Measurements from ENCODE around the gene SYT13. TPM values are rescaled to one million over a fixed set of nuclear protein-coding genes. Genes with fewer than 3 reads are reported as not detected.
A peak's percentile ranks its signal among the peaks of the same experiment; 100 is the strongest.

SYT13 gene
- total and polyA plus RNA-seq, 10 of the 15 experiments (the other 5 are each of a cell fraction or from before 2014, with no cell fraction given) = not detected

GRCh38 chr11:45253640-45254039, 32.5 kb downstream of the SYT13 start:
- 34% methylated on average over 9 of the region's 9 CpGs for WGBS (ENCODE audit: insufficient coverage, insufficient replicate concordance, low lambda C conversion rate, missing lambda C conversion rate)
- in situ Hi-C loops (cut with MboI) (no loop called here), intact Hi-C loops (cut with micrococcal nuclease; ENCODE audit: unreplicated experiment) (loop anchor here (2.0 kb wide), 1 partner anchor 39 kb away; no protein-coding TSS in a partner anchor)
- peak; percentile 64 for TF ChIP-seq NFYB (IDR thresholded peaks at IDR 0.05; ENCODE audit: insufficient read depth, low read depth, low read length)
- no peak for TF ChIP-seq SMARCA5 (IDR thresholded peaks at IDR 0.05)
- TF ChIP-seq SUZ12 (IDR thresholded peaks at IDR 0.05; ENCODE audit: unreplicated experiment) = no peak
- TF ChIP-seq RFX5 (IDR thresholded peaks at IDR 0.05; ENCODE audit: low read depth, low read length) = no peak
- TF ChIP-seq SKIL (IDR thresholded peaks at IDR 0.05; ENCODE audit: low read depth, poor library complexity, severe bottlenecking) = no peak
- FAIRE-seq = no peak
- Histone ChIP-seq H3K4me3 (no peak overlapping the region), H2AFZ (ENCODE audit: control insufficient read depth, low read depth, low read length) (no peak overlapping the region), H3K79me2 (ENCODE audit: control insufficient read depth, insufficient read depth, low read length) (no peaks in the 10 kb centered on the region), H3K36me3 (ENCODE audit: control insufficient read depth in 2 of 2, insufficient read depth in 2 of 2, low read length in 1 of 2) (no peaks in the 10 kb centered on the region), H3K9ac (ENCODE audit: control insufficient read depth, insufficient read depth, low read length) (no peak overlapping the region), H3K4me2 (ENCODE audit: control insufficient read depth, insufficient read depth) (no peak overlapping the region), H4K20me1 (ENCODE audit: control insufficient read depth, insufficient read depth) (no peaks in the 10 kb centered on the region), H3K4me1 (ENCODE audit: control insufficient read depth, insufficient read depth, low read length) (no peaks in the 10 kb centered on the region), H3K9me3 (replicated peaks; ENCODE audit: control insufficient read depth, insufficient read depth, low read length) (no peaks in the 10 kb centered on the region), H3K27me3 (replicated peaks in 1 of 2; ENCODE audit: control insufficient read depth in 2 of 2, insufficient read depth in 2 of 2, low read length in 1 of 2) (no peaks in the 10 kb centered on the region; a peak in 3 of 4 replicates), H3K27ac (ENCODE audit: control insufficient read depth, insufficient read depth) (no peak overlapping the region)
- CTCF ChIA-PET = interaction anchor here (1.1 to 1.6 kb wide), 2 partner anchors 34 to 79 kb away, joined by 4 to 5 read pairs; no protein-coding TSS in a partner anchor
- no TSS peak for BruUV-seq (replicated peaks)
- POLR2A ChIA-PET = no interaction called here
- no peak for DNase-seq (ENCODE audit: low read depth, low spot score)
- RAD21 ChIA-PET (ENCODE audit: unreplicated experiment) = no interaction called here
- SMC1A ChIA-PET (ENCODE audit: uncharacterized antibody, unreplicated experiment) = no interaction called here
- ATAC-seq = no peak

- H3K9ac ChIP-seq (ENCODE audit: control insufficient read depth, insufficient read depth, low read length) = no peak overlapping the region
- DNase-seq (ENCODE audit: low read depth, low spot score) = no peak
- intact Hi-C loops (cut with micrococcal nuclease; ENCODE audit: unreplicated experiment) = loop anchor here (1.0 to 2.0 kb wide), 2 partner anchors 40 to 79 kb away; no protein-coding TSS in a partner anchor
- TF ChIP-seq IRF5 (IDR thresholded peaks at IDR 0.05; ENCODE audit: borderline replicate concordance) (no peak), POLR2AphosphoS2 (IDR thresholded peaks at IDR 0.05; ENCODE audit: low read depth, low read length) (no peak), MLLT1 (IDR thresholded peaks at IDR 0.05) (no peak), SMAD5 (IDR thresholded peaks at IDR 0.05; ENCODE audit: low read depth) (no peak), FOXK2 (IDR thresholded peaks at IDR 0.05) (no peak), ZNF622 (IDR thresholded peaks at IDR 0.05) (no peak), NR2C1 (IDR thresholded peaks at IDR 0.05) (no peak), PML (IDR thresholded peaks at IDR 0.05; ENCODE audit: low read length) (no peak)
Observed at GRCh38 chr11:45252877-45253276, 33.3 kb downstream of the SYT13 start.

More at GRCh38 chr11:45252877-45253276, 33.3 kb downstream of the SYT13 start:
- SMC1A ChIA-PET (ENCODE audit: uncharacterized antibody, unreplicated experiment) = no interaction called here
- FAIRE-seq (no peak), ATAC-seq (no peak)
- H3K27me3 ChIP-seq (replicated peaks in 1 of 2; ENCODE audit: control insufficient read depth in 2 of 2, insufficient read depth in 2 of 2, low read length in 1 of 2) = no peaks in the 10 kb centered on the region; a peak in 1 of 4 replicates
- no peaks in the 10 kb centered on the region for H3K36me3 ChIP-seq (ENCODE audit: control insufficient read depth in 2 of 2, insufficient read depth in 2 of 2, low read length in 1 of 2)
- no peak overlapping the region for H3K4me2 ChIP-seq (ENCODE audit: control insufficient read depth, insufficient read depth)
- no peak overlapping the region for H3K4me3 ChIP-seq
- RAD21 ChIA-PET (ENCODE audit: unreplicated experiment) = no interaction called here
- POLR2A ChIA-PET = no interaction called here
- no peak overlapping the region for H2AFZ ChIP-seq (ENCODE audit: control insufficient read depth, low read depth, low read length)
- WGBS (ENCODE audit: insufficient coverage, insufficient replicate concordance, low lambda C conversion rate, missing lambda C conversion rate) = 9% methylated on average over 3 of the region's 3 CpGs
- no peaks in the 10 kb centered on the region for H3K4me1 ChIP-seq (ENCODE audit: control insufficient read depth, insufficient read depth, low read length)
- CTCF ChIA-PET = interaction anchor here (1.1 to 1.6 kb wide), 8 partner anchors 10 to 80 kb away, joined by 3 to 9 read pairs (median 4); no protein-coding TSS in a partner anchor
- H3K9me3 ChIP-seq (replicated peaks; ENCODE audit: control insufficient read depth, insufficient read depth, low read length) = no peaks in the 10 kb centered on the region
- no TSS peak for BruUV-seq (replicated peaks)
- H3K79me2 ChIP-seq (ENCODE audit: control insufficient read depth, insufficient read depth, low read length) = no peaks in the 10 kb centered on the region
- in situ Hi-C loops (cut with MboI) = no loop called here
- H4K20me1 ChIP-seq (ENCODE audit: control insufficient read depth, insufficient read depth) = no peaks in the 10 kb centered on the region
- H3K27ac ChIP-seq (ENCODE audit: control insufficient read depth, insufficient read depth) = no peak overlapping the region

All from GM12878 (cell line).